Caki2 (cell line): ENCODE data around the gene ARIH1. TPM values are rescaled to one million over a fixed set of nuclear protein-coding genes. Genes with fewer than 3 reads are reported as not detected.
"Not testable (repeated sequence)": the region's sequence is repeated elsewhere in the genome, so short reads cannot be mapped to it uniquely, and the experiment has no call there.

Experiments
- DNase-seq: peaks from one replicate; pipeline ENCODE4 v3.0.0-alpha.2; 2015; ENCODE audit warnings: low read depth
- in situ Hi-C: cut with HindIII; loops from 2 replicates; pipeline ENCODE4 v1.10.0; 2016; ENCODE audit warnings: low sequenced_read_pairs, low pct_unique_long_range_greater_than_20kb, mixed read lengths
- total RNA-seq: library from RNA; depleted of rRNA; stranded (reverse); fragments of >200 nt; shearing (Covaris generic); gene quantifications from 2 replicates; pipeline ENCODE4 v1.2.3, GENCODE V29; 2014; ENCODE audit warnings: low replicate concordance; rRNA removed

The ARIH1 gene
- total RNA-seq, 1 experiment from 2014 or later, result 31.0 TPM

- in situ Hi-C loops, result not testable (repeated sequence)
Observed at GRCh38 chr15:72628249-72629067, 154.3 kb downstream of the ARIH1 start.

GRCh38 chr15:72629068-72629570 lies 155.0 kb downstream of the ARIH1 start:
- in situ Hi-C loops, result not testable (repeated sequence)

More at GRCh38 chr15:72628249-72629067, 154.3 kb downstream of the ARIH1 start:
- DNase-seq, result not testable (repeated sequence)

GRCh38 chr15:72636519-72637282 lies 162.6 kb downstream of the ARIH1 start:
- DNase-seq, result peak; percentile 58
- in situ Hi-C loops, result not testable (repeated sequence)

More at GRCh38 chr15:72629068-72629570, 155.0 kb downstream of the ARIH1 start:
- DNase-seq, result not testable (repeated sequence)

GRCh38 chr15:72639759-72640483 lies 165.8 kb downstream of the ARIH1 start:
- DNase-seq, in situ Hi-C loops: not testable (repeated sequence)

GRCh38 chr15:72642271-72642670 lies 168.1 kb downstream of the ARIH1 start:
- in situ Hi-C loops, result not testable (repeated sequence)

GRCh38 chr15:72648631-72649253 lies 174.6 kb downstream of the ARIH1 start:
- in situ Hi-C loops, DNase-seq: not testable (repeated sequence)

More at GRCh38 chr15:72642271-72642670, 168.1 kb downstream of the ARIH1 start:
- DNase-seq, result not testable (repeated sequence)

Other genes with a start within 250 kb of the ARIH1 start
- 3,717 and 4,058 TPM in 2 replicates for gene PKM, start 243.1 kb upstream of the ARIH1 start, total RNA-seq
- 11.6 and 20.6 TPM in 2 replicates for gene PARP6, start 201.8 kb upstream of the ARIH1 start, total RNA-seq
- gene CELF6, start 154.2 kb upstream of the ARIH1 start, total RNA-seq, result 1.7 TPM in 1 of 2 replicates, not detected in the other
- gene HEXA, start 98.3 kb upstream of the ARIH1 start, total RNA-seq, result 177 and 197 TPM in 2 replicates
- not detected in 2 replicates for gene TMEM202, start 76.0 kb upstream of the ARIH1 start, total RNA-seq
- gene GOLGA6B, start 180.4 kb downstream of the ARIH1 start, total RNA-seq, result not detected in 2 replicates
- gene HIGD2B, start 211.9 kb downstream of the ARIH1 start, total RNA-seq, result not detected in 2 replicates
- gene BBS4, start 211.9 kb downstream of the ARIH1 start, total RNA-seq, result 17.4 and 21.2 TPM in 2 replicates